ENCODE measurements around the gene BRD2.

DNA sequence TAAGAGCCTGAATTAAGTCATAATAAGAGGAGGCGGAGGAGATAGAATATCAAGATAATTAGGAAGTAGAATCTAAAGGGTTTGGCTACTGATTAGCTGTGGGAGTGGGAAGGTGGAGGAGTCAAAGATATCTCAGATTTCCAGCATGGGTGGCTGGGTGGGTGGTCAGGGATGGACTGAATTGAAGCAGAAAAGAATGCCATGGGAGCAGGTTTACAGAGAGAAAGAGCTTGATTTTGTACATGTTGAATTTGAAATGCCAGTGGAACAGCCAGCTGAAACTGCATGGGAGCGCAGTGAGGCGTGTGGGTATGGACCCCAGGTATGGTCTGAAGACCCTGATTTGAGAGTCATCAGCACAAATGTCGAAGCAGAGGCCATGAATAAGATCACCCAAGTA, 14.1 kb upstream of the BRD2 start:
- TF ChIP-seq, protein P1, sequence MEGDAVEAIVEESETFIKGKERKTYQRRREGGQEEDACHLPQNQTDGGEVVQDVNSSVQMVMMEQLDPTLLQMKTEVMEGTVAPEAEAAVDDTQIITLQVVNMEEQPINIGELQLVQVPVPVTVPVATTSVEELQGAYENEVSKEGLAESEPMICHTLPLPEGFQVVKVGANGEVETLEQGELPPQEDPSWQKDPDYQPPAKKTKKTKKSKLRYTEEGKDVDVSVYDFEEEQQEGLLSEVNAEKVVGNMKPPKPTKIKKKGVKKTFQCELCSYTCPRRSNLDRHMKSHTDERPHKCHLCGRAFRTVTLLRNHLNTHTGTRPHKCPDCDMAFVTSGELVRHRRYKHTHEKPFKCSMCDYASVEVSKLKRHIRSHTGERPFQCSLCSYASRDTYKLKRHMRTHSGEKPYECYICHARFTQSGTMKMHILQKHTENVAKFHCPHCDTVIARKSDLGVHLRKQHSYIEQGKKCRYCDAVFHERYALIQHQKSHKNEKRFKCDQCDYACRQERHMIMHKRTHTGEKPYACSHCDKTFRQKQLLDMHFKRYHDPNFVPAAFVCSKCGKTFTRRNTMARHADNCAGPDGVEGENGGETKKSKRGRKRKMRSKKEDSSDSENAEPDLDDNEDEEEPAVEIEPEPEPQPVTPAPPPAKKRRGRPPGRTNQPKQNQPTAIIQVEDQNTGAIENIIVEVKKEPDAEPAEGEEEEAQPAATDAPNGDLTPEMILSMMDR (IDR thresholded peaks at IDR 0.05) = no peak
- no peak for TF ChIP-seq POLR2A (IDR thresholded peaks at IDR 0.05)
- TF ChIP-seq EP300 (IDR thresholded peaks at IDR 0.05) = no peak
